ENCODE results near the gene MTA1.

The MTA1 gene

GRCh38 chr14:105473677-105474482 is 54.3 kb downstream of the MTA1 start:
- peaks cover 20% of the 10 kb centered on the region for H3K27me3 Mint-ChIP-seq (ENCODE audit: low read depth, poor library complexity)
- peaks cover 3% of the 10 kb centered on the region for H3K9me3 Mint-ChIP-seq
- no peak overlapping the region for H3K27ac Mint-ChIP-seq
- H3K4me3 Mint-ChIP-seq = peak overlapping the region; percentile 68
- DNase-seq = peak; percentile 99
- H3K4me1 Mint-ChIP-seq = peaks cover 11% of the 10 kb centered on the region
- TF ChIP-seq, protein P1, sequence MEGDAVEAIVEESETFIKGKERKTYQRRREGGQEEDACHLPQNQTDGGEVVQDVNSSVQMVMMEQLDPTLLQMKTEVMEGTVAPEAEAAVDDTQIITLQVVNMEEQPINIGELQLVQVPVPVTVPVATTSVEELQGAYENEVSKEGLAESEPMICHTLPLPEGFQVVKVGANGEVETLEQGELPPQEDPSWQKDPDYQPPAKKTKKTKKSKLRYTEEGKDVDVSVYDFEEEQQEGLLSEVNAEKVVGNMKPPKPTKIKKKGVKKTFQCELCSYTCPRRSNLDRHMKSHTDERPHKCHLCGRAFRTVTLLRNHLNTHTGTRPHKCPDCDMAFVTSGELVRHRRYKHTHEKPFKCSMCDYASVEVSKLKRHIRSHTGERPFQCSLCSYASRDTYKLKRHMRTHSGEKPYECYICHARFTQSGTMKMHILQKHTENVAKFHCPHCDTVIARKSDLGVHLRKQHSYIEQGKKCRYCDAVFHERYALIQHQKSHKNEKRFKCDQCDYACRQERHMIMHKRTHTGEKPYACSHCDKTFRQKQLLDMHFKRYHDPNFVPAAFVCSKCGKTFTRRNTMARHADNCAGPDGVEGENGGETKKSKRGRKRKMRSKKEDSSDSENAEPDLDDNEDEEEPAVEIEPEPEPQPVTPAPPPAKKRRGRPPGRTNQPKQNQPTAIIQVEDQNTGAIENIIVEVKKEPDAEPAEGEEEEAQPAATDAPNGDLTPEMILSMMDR (IDR thresholded peaks at IDR 0.05) = no peak
- no peaks in the 10 kb centered on the region for H3K36me3 Mint-ChIP-seq (ENCODE audit: low read depth)

- no peaks in the 10 kb centered on the region for H3K36me3 Mint-ChIP-seq (ENCODE audit: low read depth)
- TF ChIP-seq, protein P1 (IDR thresholded peaks at IDR 0.05) = no peak
- H3K4me1 Mint-ChIP-seq = peaks cover 11% of the 10 kb centered on the region
- peak within 1 kb of the TSS; percentile 70 for H3K4me3 Mint-ChIP-seq
- peaks cover 3% of the 10 kb centered on the region for H3K9me3 Mint-ChIP-seq
- peak; percentile 72 for DNase-seq
- no peak within 1 kb of the TSS for H3K27ac Mint-ChIP-seq
- peaks cover 28% of the 10 kb centered on the region for H3K27me3 Mint-ChIP-seq (ENCODE audit: low read depth, poor library complexity)
Measured at GRCh38 chr14:105474483-105475268, 55.0 kb downstream of the MTA1 start, which contains the start of gene CRIP2. TSS of gene CRIP2 (plus strand) at chr14:105474821. CDS start at chr14:105474863, 42 bp downstream.

DNA sequence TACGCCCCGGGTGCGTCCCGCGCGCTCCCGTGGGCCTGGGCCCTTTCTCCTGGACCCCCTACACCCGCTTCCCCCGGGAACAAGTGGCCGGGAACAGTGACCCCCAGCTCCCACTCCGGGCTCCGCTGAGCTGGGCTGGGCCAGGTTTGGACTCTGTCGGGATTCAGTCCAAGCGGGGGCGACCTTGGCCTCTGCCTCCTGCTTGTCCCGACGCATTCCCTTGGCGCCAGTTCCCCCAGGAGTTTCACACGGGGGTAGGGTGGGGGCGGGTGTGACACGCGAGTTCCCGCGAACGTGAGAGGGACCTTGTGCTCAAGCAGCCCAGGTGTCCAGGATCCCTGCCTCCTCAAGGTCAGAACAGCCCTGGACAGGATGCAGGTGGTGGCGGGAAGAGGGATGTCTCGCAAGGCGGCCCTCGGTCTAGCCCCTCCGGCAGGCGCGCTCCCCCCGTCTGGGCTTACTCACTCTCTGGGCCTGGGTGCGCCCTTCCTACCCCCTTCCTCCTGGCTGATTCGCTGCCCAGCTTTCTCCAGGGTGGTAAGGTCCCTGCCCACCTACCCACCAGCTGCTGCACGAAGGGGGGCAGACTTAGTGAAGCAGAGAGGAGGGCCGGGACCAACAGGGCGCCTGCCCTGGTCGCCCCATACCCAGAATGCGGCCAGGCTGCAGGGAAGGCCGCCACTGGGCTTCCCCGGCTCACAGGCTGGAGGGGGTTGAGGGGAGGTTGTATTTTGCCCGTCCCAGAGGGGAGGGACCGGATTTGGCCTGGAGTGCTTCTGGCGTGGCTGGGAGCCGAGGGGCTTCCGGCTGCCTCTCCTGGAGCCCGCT is 55.9 kb downstream of the MTA1 start:
- H3K27me3 Mint-ChIP-seq (ENCODE audit: low read depth, poor library complexity) = peaks cover 36% of the 10 kb centered on the region
- DNase-seq = peak; percentile 30
- peak overlapping the region; percentile 70 for H3K4me3 Mint-ChIP-seq
- H3K27ac Mint-ChIP-seq = no peak overlapping the region
- no peaks in the 10 kb centered on the region for H3K36me3 Mint-ChIP-seq (ENCODE audit: low read depth)
- peaks cover 11% of the 10 kb centered on the region for H3K4me1 Mint-ChIP-seq
- TF ChIP-seq, protein P1 (IDR thresholded peaks at IDR 0.05) = no peak
- H3K9me3 Mint-ChIP-seq = peaks cover 3% of the 10 kb centered on the region

GRCh38 chr14:105476097-105476830 is 56.6 kb downstream of the MTA1 start:
- H3K36me3 Mint-ChIP-seq (ENCODE audit: low read depth) = no peaks in the 10 kb centered on the region
- H3K4me3 Mint-ChIP-seq = peak overlapping the region; percentile 70
- H3K27ac Mint-ChIP-seq = no peak overlapping the region
- TF ChIP-seq, protein P1 (IDR thresholded peaks at IDR 0.05) = no peak
- peaks cover 3% of the 10 kb centered on the region for H3K9me3 Mint-ChIP-seq
- H3K27me3 Mint-ChIP-seq (ENCODE audit: low read depth, poor library complexity) = peaks cover 44% of the 10 kb centered on the region
- H3K4me1 Mint-ChIP-seq = peaks cover 19% of the 10 kb centered on the region
- DNase-seq = no peak
